ENCODE results near the gene LRRIQ3.
A peak's percentile ranks its signal among the peaks of the same experiment; 100 is the strongest.

Gene LRRIQ3

GRCh38 chr1:74012583-74012982 is 185.4 kb downstream of the LRRIQ3 start:
- Histone ChIP-seq H3K4me3 (ENCODE audit: low read length) (no peak overlapping the region), H2AFZ (ENCODE audit: low read length) (no peak overlapping the region), H3K9me3 (replicated peaks; ENCODE audit: insufficient read depth, low read length) (no peaks in the 10 kb centered on the region), H3K27ac (ENCODE audit: low read length) (no peak overlapping the region), H3K36me3 (replicated peaks; ENCODE audit: insufficient read depth, low read length) (no peaks in the 10 kb centered on the region), H3K27me3 (replicated peaks; ENCODE audit: insufficient read depth, low read length) (no peaks in the 10 kb centered on the region), H4K20me1 (ENCODE audit: insufficient read depth, low read length) (no peaks in the 10 kb centered on the region), H3K79me2 (ENCODE audit: low read length) (no peaks in the 10 kb centered on the region), H3K4me2 (ENCODE audit: low read depth, low read length) (no peak overlapping the region), H3K4me1 (ENCODE audit: low read length) (peaks cover 3% of the 10 kb centered on the region; the same call in 1 of the 2 replicates), H3F3A (ENCODE audit: insufficient read depth, low read length) (no peaks in the 10 kb centered on the region), H3K9me2 (replicated peaks; ENCODE audit: insufficient read depth, low read length) (no peaks in the 10 kb centered on the region), H3K9ac (ENCODE audit: low read length) (no peak overlapping the region)
- no peak for DNase-seq
- no peak for TF ChIP-seq EZH2 (optimal IDR thresholded peaks at IDR 0.05; ENCODE audit: low read depth, low read length)

- H4K20me1 ChIP-seq (ENCODE audit: insufficient read depth, low read length): no peaks in the 10 kb centered on the region
- no peak overlapping the region for H3K27ac ChIP-seq (ENCODE audit: low read length)
- H3K27me3 ChIP-seq (replicated peaks; ENCODE audit: insufficient read depth, low read length): no peaks in the 10 kb centered on the region
- H3K4me2 ChIP-seq (ENCODE audit: low read depth, low read length): no peak overlapping the region
- H2AFZ ChIP-seq (ENCODE audit: low read length): no peak overlapping the region
- H3K4me3 ChIP-seq (ENCODE audit: low read length): no peak overlapping the region
- H3K36me3 ChIP-seq (replicated peaks; ENCODE audit: insufficient read depth, low read length): no peaks in the 10 kb centered on the region
- H3K79me2 ChIP-seq (ENCODE audit: low read length): no peaks in the 10 kb centered on the region
- TF ChIP-seq EZH2 (optimal IDR thresholded peaks at IDR 0.05; ENCODE audit: low read depth, low read length): no peak
- no peak for TF ChIP-seq EZH2phosphoT487 (IDR thresholded peaks at IDR 0.05; ENCODE audit: low read length)
- no peak for TF ChIP-seq CTCF (IDR thresholded peaks at IDR 0.05; ENCODE audit: low read length)
- H3F3A ChIP-seq (ENCODE audit: insufficient read depth, low read length): no peaks in the 10 kb centered on the region
- H3K9me2 ChIP-seq (replicated peaks; ENCODE audit: insufficient read depth, low read length): no peaks in the 10 kb centered on the region
- DNase-seq: no peak
- no peak overlapping the region for H3K9ac ChIP-seq (ENCODE audit: low read length)
- H3K4me1 ChIP-seq (ENCODE audit: low read length): peaks cover 3% of the 10 kb centered on the region; the same call in 1 of the 2 replicates
- H3K9me3 ChIP-seq (replicated peaks; ENCODE audit: insufficient read depth, low read length): no peaks in the 10 kb centered on the region
Measured at GRCh38 chr1:74011736-74012135, 186.2 kb downstream of the LRRIQ3 start.

- Histone ChIP-seq H4K20me1 (ENCODE audit: insufficient read depth, low read length) (no peaks in the 10 kb centered on the region), H3K4me3 (ENCODE audit: low read length) (no peak overlapping the region), H3K9ac (ENCODE audit: low read length) (no peak overlapping the region), H3F3A (ENCODE audit: insufficient read depth, low read length) (no peaks in the 10 kb centered on the region), H3K27me3 (replicated peaks; ENCODE audit: insufficient read depth, low read length) (no peaks in the 10 kb centered on the region), H3K27ac (ENCODE audit: low read length) (no peak overlapping the region), H2AFZ (ENCODE audit: low read length) (peak overlapping the region; percentile 39; the same call in 1 of the 2 replicates), H3K4me2 (ENCODE audit: low read depth, low read length) (peak overlapping the region; percentile 38; the same call in 1 of the 2 replicates), H3K4me1 (ENCODE audit: low read length) (peaks cover 3% of the 10 kb centered on the region; the same call in 1 of the 2 replicates), H3K79me2 (ENCODE audit: low read length) (no peaks in the 10 kb centered on the region), H3K36me3 (replicated peaks; ENCODE audit: insufficient read depth, low read length) (no peaks in the 10 kb centered on the region), H3K9me2 (replicated peaks; ENCODE audit: insufficient read depth, low read length) (no peaks in the 10 kb centered on the region), H3K9me3 (replicated peaks; ENCODE audit: insufficient read depth, low read length) (no peaks in the 10 kb centered on the region)
- DNase-seq: peak; percentile 74
- no peak for TF ChIP-seq EZH2phosphoT487 (IDR thresholded peaks at IDR 0.05; ENCODE audit: low read length)
- TF ChIP-seq EZH2 (optimal IDR thresholded peaks at IDR 0.05; ENCODE audit: low read depth, low read length): no peak
- TF ChIP-seq CTCF (IDR thresholded peaks at IDR 0.05; ENCODE audit: low read length): no peak
Measured at GRCh38 chr1:74010206-74010605, 187.8 kb downstream of the LRRIQ3 start.

- H3K79me2 ChIP-seq (ENCODE audit: low read length): no peaks in the 10 kb centered on the region
- no peaks in the 10 kb centered on the region for H3K9me3 ChIP-seq (replicated peaks; ENCODE audit: insufficient read depth, low read length)
- H3K27me3 ChIP-seq (replicated peaks; ENCODE audit: insufficient read depth, low read length): no peaks in the 10 kb centered on the region
- TF ChIP-seq EZH2 (optimal IDR thresholded peaks at IDR 0.05; ENCODE audit: low read depth, low read length) (no peak), EZH2phosphoT487 (IDR thresholded peaks at IDR 0.05; ENCODE audit: low read length) (no peak), CTCF (IDR thresholded peaks at IDR 0.05; ENCODE audit: low read length) (no peak)
- H3K4me1 ChIP-seq (ENCODE audit: low read length): peaks cover 8% of the 10 kb centered on the region; the same call in 1 of the 2 replicates
- peak; percentile 12 for DNase-seq
- H3F3A ChIP-seq (ENCODE audit: insufficient read depth, low read length): no peaks in the 10 kb centered on the region
- H3K4me3 ChIP-seq (ENCODE audit: low read length): no peak overlapping the region
- peak overlapping the region; percentile 34; the same call in 1 of the 2 replicates for H2AFZ ChIP-seq (ENCODE audit: low read length)
- H3K27ac ChIP-seq (ENCODE audit: low read length): no peak overlapping the region
- H3K9me2 ChIP-seq (replicated peaks; ENCODE audit: insufficient read depth, low read length): no peaks in the 10 kb centered on the region
- H4K20me1 ChIP-seq (ENCODE audit: insufficient read depth, low read length): no peaks in the 10 kb centered on the region
- H3K9ac ChIP-seq (ENCODE audit: low read length): no peak overlapping the region
- H3K4me2 ChIP-seq (ENCODE audit: low read depth, low read length): no peak overlapping the region
- no peaks in the 10 kb centered on the region for H3K36me3 ChIP-seq (replicated peaks; ENCODE audit: insufficient read depth, low read length)
Measured at GRCh38 chr1:74005533-74005932, 192.4 kb downstream of the LRRIQ3 start.

Data from MM.1S (cell line).